ENCODE measurements around the gene NPS.

NPS gene

GRCh38 chr10:127563718-127564553 is 14.8 kb downstream of the NPS start:
- DNase-seq = peak; percentile 26

GRCh38 chr10:127564644-127565043 is 15.5 kb downstream of the NPS start:
- no peak for DNase-seq

- DNase-seq = no peak
These were observed 16.5 kb downstream of the NPS start for GRCh38 chr10:127565583-127565982.

- no peak for DNase-seq
These were observed 20.1 kb downstream of the NPS start for GRCh38 chr10:127569210-127569609.

GRCh38 chr10:127570036-127570435 is 20.9 kb downstream of the NPS start:
- DNase-seq = no peak

- no peak for DNase-seq
These were observed 22.3 kb downstream of the NPS start for GRCh38 chr10:127571386-127571785.

GRCh38 chr10:127576051-127576450 is 26.9 kb downstream of the NPS start:
- no peak for DNase-seq

- no peak for DNase-seq
These were observed 27.6 kb downstream of the NPS start for GRCh38 chr10:127576740-127577161.

- DNase-seq = no peak
These were observed 28.5 kb downstream of the NPS start for GRCh38 chr10:127577376-127578258.

GRCh38 chr10:127578259-127578960 is 29.3 kb downstream of the NPS start:
- DNase-seq = no peak

- DNase-seq = no peak
These were observed 29.8 kb downstream of the NPS start for GRCh38 chr10:127578961-127579305.

GRCh38 chr10:127579640-127580039 is 30.5 kb downstream of the NPS start:
- DNase-seq = no peak

- DNase-seq = no peak
These were observed 31.7 kb downstream of the NPS start for GRCh38 chr10:127580822-127581221.

- DNase-seq = no peak
These were observed 36.5 kb downstream of the NPS start for GRCh38 chr10:127585519-127586023.

GRCh38 chr10:127587668-127588365 is 38.7 kb downstream of the NPS start:
- no peak for DNase-seq

GRCh38 chr10:127592586-127592985 is 43.5 kb downstream of the NPS start:
- DNase-seq = no peak

GRCh38 chr10:127600479-127600878 is 51.4 kb downstream of the NPS start:
- DNase-seq = no peak

Data from stimulated activated CD4-positive, alpha-beta T cell treated with anti-CD3 and anti-CD28 coated beads, Interleukin-4, amount 100 ng/mL, for 1 hour (primary cell).